Bronchial epithelial cell (primary cell): ENCODE measurements around the gene KLHDC7A. TPM values are rescaled to one million over a fixed set of nuclear protein-coding genes. Genes with fewer than 3 reads are reported as not detected.

ENCODE experiments used
- DNase-seq: peaks from one replicate; pipeline ENCODE4 v3.0.0-alpha.2; 2010; ENCODE audit warnings: low read depth
- FAIRE-seq: peaks from 2 replicates; lab custom pipeline; 2011; peaks lifted over from hg19 to GRCh38; lab: Jason Lieb, UNC
- H3K27me3 ChIP-seq: 2 replicates; pipeline ENCODE4 v1.5.1; 2011; ENCODE audit warnings: low read length; ENCODE audit not compliant: control insufficient read depth, insufficient read depth
- H3K36me3 ChIP-seq: 2 replicates; pipeline ENCODE4 v1.5.1; 2011; ENCODE audit warnings: low read length; ENCODE audit not compliant: control insufficient read depth, insufficient read depth
- H3K4me3 ChIP-seq: 2 replicates; pipeline ENCODE4 v1.5.1; 2011; ENCODE audit warnings: mild to moderate bottlenecking, low read depth, low read length, control low read depth
- total RNA-seq: library from RNA; depleted of rRNA; stranded (reverse); fragments of >200 nt; gene quantifications from 2 replicates; pipeline ENCODE4 v1.2.1, GENCODE V29; 2014
- TF ChIP-seq, protein P1 (sequence below): IDR thresholded peaks from 2 replicates; pipeline ENCODE4 v1.5.1; 2011; ENCODE audit warnings: mild to moderate bottlenecking, moderate library complexity, low read length, control low read depth, inconsistent platforms; ENCODE audit not compliant: insufficient read depth, severe bottlenecking

The KLHDC7A gene
- total RNA-seq, 1 donor from 2014 or later, result under 0.01 TPM

DNA sequence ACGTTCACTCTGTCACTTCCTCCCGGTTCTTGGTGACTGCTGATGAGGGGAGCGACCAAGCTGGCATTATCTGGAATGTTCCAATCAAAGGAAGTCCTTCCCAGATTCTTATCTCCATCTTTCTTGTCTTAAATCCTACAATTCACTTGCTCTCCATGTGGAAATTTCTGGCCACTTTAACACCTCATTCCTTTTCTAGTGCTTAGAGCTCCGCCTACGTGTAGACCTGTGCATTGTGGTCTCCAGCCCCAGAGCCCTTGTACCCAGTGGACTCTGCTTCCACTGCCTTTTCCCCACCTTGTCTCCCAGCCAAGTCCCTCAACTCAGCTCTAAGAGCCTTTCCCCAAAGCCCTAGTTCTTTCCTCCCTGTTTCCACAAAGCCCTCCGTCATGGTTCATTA, 12.2 kb upstream of the KLHDC7A start:
- TF ChIP-seq, protein P1, sequence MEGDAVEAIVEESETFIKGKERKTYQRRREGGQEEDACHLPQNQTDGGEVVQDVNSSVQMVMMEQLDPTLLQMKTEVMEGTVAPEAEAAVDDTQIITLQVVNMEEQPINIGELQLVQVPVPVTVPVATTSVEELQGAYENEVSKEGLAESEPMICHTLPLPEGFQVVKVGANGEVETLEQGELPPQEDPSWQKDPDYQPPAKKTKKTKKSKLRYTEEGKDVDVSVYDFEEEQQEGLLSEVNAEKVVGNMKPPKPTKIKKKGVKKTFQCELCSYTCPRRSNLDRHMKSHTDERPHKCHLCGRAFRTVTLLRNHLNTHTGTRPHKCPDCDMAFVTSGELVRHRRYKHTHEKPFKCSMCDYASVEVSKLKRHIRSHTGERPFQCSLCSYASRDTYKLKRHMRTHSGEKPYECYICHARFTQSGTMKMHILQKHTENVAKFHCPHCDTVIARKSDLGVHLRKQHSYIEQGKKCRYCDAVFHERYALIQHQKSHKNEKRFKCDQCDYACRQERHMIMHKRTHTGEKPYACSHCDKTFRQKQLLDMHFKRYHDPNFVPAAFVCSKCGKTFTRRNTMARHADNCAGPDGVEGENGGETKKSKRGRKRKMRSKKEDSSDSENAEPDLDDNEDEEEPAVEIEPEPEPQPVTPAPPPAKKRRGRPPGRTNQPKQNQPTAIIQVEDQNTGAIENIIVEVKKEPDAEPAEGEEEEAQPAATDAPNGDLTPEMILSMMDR, result no peak
- FAIRE-seq (no peak), DNase-seq (no peak)
- Histone ChIP-seq H3K4me3 (no peak overlapping the region), H3K27me3 (no peaks in the 10 kb centered on the region), H3K36me3 (no peaks in the 10 kb centered on the region)

DNA sequence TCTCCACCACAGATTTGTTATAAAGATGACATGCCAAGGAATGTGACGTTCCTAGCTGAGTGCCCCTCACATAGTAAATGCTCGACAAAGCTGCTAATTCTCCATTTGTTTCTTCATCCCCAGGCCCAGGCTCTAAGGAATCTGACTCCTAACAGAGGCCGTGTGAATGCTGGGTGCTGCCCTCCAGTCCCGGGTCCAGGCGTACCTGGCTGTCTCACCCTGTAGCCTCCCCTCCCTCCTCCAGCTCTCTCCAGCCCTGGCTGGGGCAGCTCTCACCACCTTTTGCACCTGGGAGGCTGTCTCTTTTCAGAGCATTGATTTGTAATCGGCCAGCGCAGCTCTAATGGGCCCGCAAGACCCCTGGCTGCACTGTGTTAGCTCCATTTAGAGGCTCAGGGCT, 11.2 kb upstream of the KLHDC7A start:
- FAIRE-seq (no peak), DNase-seq (no peak)
- H3K4me3 ChIP-seq, result no peak overlapping the region
- TF ChIP-seq, protein P1, result no peak
- no peaks in the 10 kb centered on the region for H3K36me3 ChIP-seq
- H3K27me3 ChIP-seq, result no peaks in the 10 kb centered on the region

DNA sequence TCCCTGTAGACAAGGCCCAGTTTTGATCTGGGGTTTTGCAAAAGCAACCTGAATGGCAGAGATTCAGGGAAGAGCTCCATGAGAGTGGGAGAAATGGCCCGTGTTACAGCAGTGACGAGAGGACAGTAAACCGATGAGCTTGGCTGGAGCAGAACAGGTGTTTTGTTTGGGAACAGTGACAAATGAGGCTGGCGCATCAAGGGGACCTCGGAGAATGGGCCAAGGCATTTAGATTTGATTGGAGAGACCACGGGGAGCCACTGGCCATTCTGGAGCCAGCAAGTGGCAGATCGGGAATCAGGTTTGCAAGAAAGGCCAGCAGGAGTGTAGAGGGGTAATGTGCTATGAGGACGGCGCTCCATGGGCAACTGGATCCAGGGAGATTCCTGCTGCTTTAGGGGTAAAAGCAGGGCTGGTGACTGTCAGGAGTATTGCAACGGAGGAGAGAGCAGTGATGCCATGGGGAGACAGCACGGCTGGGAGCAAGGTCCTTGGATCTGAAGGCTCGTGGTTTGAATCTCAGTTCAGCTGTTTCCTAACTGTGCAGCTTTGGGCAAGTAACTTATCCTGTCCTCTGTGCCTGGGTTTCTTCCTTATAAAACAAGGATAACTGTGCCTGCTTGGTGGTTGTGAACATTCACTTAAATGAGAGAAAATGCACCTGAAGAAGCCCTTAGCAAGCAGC, 9.9 kb upstream of the KLHDC7A start:
- DNase-seq (no peak), FAIRE-seq (no peak)
- TF ChIP-seq, protein P1, result no peak
- Histone ChIP-seq H3K4me3 (no peak overlapping the region), H3K36me3 (no peaks in the 10 kb centered on the region), H3K27me3 (no peaks in the 10 kb centered on the region)

DNA sequence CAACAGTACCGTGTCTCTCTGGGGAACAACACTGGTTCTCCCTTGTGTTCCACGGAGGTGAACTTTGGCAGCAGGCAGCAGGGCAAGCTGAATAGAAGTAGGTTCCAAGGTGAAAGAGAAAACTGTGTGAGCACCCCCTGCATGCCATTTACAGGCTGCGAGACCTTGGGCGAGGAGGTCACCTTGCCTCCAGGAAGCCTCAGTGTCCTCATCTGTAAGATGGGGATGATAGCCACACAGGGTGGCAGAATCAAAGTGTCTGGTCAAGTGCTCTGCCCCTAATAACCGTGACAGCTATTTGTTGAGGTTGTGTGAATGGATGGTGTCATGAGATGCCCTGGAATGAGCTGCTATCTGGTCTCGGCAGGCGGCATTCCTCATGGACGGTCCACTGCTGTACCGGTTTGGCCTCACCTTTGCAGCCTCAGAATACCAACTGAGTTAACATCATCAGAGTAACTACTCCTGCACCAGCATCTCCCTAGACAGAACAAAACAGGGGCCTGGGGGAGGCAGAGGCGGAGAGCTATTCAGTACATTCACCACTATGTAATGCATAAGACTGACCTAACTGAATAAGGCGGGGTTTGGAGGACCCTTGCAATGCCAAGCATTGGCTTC, 7.4 kb upstream of the KLHDC7A start:
- H3K4me3 ChIP-seq, result no peak overlapping the region
- no peak for FAIRE-seq
- H3K36me3 ChIP-seq, result no peaks in the 10 kb centered on the region

DNA sequence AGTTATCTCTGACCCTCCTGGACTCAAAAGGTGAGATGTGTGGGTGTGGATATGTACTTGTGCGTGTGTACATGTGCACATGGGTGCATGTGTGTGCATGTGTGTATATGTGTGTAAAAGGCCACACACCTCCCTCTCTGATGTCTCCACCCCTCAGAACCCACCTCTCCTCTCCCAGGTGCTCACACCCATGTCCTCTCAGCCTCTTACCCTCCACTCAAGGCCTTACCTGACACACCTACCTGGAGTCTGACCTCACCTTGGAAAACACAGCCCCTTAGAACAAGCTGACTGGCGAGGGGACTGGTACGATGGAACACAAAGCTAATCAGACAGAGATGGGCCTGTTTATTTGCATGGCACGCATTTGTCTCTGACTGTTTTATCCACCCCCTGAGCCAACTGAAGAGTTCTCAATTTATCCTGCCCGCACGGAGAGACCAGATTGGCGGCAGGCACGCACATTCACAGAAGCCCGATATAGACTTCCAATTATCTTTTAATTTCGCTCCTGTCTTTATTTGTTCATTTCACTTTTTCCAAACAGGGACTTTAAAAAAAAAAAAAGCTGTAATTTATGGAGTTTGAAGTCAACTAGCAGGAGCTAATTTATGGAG, 6.1 kb upstream of the KLHDC7A start:
- Histone ChIP-seq H3K27me3 (no peaks in the 10 kb centered on the region), H3K4me3 (no peak overlapping the region), H3K36me3 (no peaks in the 10 kb centered on the region)
- FAIRE-seq (no peak), DNase-seq (no peak)
- TF ChIP-seq, protein P1, result no peak

More for the DNA sequence above, 7.4 kb upstream of the KLHDC7A start:
- TF ChIP-seq, protein P1, result no peak
- H3K27me3 ChIP-seq, result no peaks in the 10 kb centered on the region
- no peak for DNase-seq
